Omental fat pad (tissue), 4 donors: Measurements from ENCODE around the gene MOSMO. TPM values are rescaled to one million over a fixed set of nuclear protein-coding genes. Genes with fewer than 3 reads are reported as not detected.

ENCODE experiments used
- ATAC-seq: fragments of 150-250 bp; one replicate; pipeline ENCODE4 v1.9.1; 2016; ENCODE audit warnings: mild to moderate bottlenecking, moderate library complexity; ENCODE audit not compliant: low FRiP score
- DNase-seq: peaks from one replicate; pipeline ENCODE4 v3.0.0-alpha.2; 2019; ENCODE audit warnings: low spot score
- CTCF ChIP-seq, 3 donors: fragments of 450-650 bp; IDR thresholded peaks; one replicate each; pipeline ENCODE4 v1.5.1; 2016 to 2017; ENCODE audit warnings: antibody characterized with exemption in 3 of 3, mild to moderate bottlenecking in 3 of 3, moderate library complexity in 2 of 3
- total RNA-seq, 4 donors: library from RNA; depleted of rRNA; stranded (reverse); fragments of >200 nt; gene quantifications; one replicate each; pipeline ENCODE4 v1.1.0, GENCODE V29; 2016

The MOSMO gene
- total RNA-seq, result 10 to 100 TPM; 18.7 to 35.2 (median 25.8) TPM

DNA sequence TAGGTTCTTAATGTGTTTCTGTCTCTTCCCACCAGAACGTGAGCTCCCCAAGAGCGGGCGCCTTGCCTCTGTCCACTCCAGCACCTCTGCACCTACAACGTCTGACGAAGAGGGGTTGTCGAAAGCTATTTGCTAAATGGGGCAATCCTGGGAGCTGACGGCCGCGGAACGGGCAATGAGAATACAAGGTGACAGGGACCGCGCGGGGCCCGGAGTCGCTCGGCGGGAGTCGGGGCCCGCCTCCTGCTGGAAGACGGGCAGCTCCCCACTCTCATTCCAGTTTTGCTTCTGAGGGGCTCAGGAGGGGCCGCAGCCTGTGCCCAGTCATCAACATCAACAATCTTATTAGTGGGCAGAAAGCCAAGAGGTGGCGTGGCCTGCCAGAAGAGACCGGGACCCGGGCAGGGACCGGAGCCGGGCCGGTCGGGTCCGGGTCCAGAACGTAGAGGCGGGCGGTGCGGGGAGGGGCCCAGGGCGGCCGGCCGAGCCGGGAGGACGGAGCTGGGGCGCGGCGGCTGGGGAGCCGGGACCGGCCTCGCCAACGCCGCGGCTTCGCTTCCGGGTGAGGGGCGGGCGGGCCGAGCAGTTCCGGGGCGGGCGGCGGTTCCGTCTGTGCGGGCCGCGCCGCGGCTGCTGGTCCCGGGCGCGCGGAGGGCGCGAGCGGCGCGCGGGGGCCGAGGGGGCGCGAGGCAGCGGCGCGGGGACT, at the start of gene MOSMO:
Gene MOSMO, plus strand, starts transcription at position 603 of the 706 bp plus-strand sequence. CDS start 191 bp downstream, outside the sequence.
- TF ChIP-seq CTCF (IDR thresholded peaks at IDR 0.05), result no peak
- DNase-seq, result no peak
- ATAC-seq, result peak; percentile 96

- no peak for TF ChIP-seq CTCF (IDR thresholded peaks at IDR 0.05)
- DNase-seq, result no peak
- no peak for ATAC-seq
Observed at GRCh38 chr16:21959050-21959449, 48.9 kb upstream of the MOSMO start.

DNA sequence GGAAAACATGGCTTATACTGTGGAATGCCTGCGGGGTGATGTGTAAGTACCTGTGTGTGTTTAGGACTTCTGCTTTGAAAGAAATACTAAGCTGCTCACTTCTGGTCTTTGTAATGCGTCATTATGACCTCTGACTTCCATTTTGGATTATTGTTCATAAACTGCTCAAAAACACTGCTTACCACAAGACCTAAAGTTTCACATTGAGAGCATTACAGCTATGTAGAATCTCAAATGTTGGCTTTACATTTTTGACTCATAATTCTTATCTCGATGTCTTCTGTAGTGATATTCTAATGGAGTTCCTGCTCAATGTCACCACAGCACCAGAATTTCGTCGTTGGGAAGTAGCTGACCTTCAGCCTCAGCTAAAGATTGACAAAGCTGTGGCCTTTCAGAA, 45.4 kb upstream of the MOSMO start:
- no peak for TF ChIP-seq CTCF (IDR thresholded peaks at IDR 0.05)
- ATAC-seq (no peak), DNase-seq (no peak)

DNA sequence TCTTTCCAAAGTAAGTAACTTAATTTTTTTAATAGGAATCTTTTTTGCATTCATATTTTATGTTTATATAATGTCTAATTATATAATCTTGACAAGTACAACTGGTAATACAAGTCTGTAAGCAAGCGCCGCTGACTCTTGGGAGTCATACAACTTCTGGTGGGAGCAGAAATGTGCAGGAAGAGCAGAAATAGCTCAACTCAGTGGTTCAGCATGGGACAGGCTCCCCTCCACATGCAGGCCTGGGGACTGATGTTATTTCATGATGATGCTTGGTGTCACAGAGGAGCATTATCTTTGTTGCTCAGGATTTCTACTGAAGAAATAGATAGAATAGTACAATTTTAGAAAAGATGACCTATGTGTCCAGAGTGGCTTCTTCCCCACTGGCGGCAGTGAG, 44.0 kb upstream of the MOSMO start:
- no peak for DNase-seq
- no peak for TF ChIP-seq CTCF (IDR thresholded peaks at IDR 0.05)
- no peak for ATAC-seq

GRCh38 chr16:21964353-21964752, 43.6 kb upstream of the MOSMO start:
- no peak for DNase-seq

DNA sequence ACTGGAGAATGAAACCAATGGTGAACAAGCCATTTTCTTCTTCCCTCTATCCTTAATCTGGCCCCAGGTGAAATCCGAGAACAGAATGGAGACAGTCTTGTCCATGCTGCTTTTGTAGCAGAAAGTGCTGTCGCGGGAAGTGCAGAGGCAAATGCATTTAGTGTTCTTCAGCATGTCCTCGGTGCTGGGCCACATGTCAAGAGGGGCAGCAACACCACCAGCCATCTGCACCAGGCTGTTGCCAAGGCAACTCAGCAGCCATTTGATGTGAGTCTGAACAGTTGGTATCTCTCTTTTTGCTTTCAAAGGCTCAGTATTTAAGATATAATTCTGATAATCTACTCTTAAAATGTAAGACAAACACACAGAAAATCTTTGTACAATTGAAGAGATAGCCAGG, 36.1 kb upstream of the MOSMO start:
- no peak for ATAC-seq
- TF ChIP-seq CTCF (IDR thresholded peaks at IDR 0.05), result no peak
- DNase-seq, result no peak

More at GRCh38 chr16:21964353-21964752, 43.6 kb upstream of the MOSMO start:
- no peak for TF ChIP-seq CTCF (IDR thresholded peaks at IDR 0.05)
- ATAC-seq, result no peak

DNA sequence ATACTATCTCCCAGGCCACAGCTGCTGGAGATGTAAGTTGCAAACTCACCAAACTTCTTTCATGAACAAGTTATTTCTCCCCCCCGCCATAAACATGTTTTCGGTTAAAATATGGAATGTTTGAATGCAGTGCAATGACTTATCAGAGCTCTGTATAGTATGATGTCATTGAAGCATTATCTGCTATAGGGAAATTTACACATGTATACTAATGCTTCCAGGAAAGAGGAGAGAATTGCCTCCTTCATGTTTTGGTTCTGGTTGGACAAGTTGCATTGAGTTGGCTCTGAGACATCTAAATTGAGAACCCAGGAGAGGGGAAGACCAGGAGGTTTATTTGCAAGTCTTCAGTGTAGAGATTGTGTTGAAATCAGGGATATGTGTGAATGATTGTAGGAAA, 34.0 kb upstream of the MOSMO start:
- no peak for DNase-seq
- no peak for ATAC-seq
- no peak for TF ChIP-seq CTCF (IDR thresholded peaks at IDR 0.05)
